ENCODE data around the gene CDH4.

- no peak for TF ChIP-seq CTCF (conservative IDR thresholded peaks at IDR 0.05; ENCODE audit: low read depth, low read length)
- TF ChIP-seq, protein P1, sequence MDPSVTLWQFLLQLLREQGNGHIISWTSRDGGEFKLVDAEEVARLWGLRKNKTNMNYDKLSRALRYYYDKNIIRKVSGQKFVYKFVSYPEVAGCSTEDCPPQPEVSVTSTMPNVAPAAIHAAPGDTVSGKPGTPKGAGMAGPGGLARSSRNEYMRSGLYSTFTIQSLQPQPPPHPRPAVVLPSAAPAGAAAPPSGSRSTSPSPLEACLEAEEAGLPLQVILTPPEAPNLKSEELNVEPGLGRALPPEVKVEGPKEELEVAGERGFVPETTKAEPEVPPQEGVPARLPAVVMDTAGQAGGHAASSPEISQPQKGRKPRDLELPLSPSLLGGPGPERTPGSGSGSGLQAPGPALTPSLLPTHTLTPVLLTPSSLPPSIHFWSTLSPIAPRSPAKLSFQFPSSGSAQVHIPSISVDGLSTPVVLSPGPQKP (IDR thresholded peaks at IDR 0.05; ENCODE audit: borderline replicate concordance, low read depth, low read length): no peak
- TF ChIP-seq RAD21 (IDR thresholded peaks at IDR 0.05; ENCODE audit: low read length): no peak
- TF ChIP-seq CEBPB (IDR thresholded peaks at IDR 0.05; ENCODE audit: low read depth, low read length): no peak
- TF ChIP-seq POLR2A (IDR thresholded peaks at IDR 0.05; ENCODE audit: low read depth, low read length): no peak
- TF ChIP-seq NFE2L2 (IDR thresholded peaks at IDR 0.05; ENCODE audit: low read depth, low read length): no peak
- TF ChIP-seq MXI1 (IDR thresholded peaks at IDR 0.05; ENCODE audit: borderline replicate concordance, low read depth, low read length): no peak
- TF ChIP-seq SMC3 (IDR thresholded peaks at IDR 0.05; ENCODE audit: low read depth, low read length): no peak
- TF ChIP-seq, protein P2, sequence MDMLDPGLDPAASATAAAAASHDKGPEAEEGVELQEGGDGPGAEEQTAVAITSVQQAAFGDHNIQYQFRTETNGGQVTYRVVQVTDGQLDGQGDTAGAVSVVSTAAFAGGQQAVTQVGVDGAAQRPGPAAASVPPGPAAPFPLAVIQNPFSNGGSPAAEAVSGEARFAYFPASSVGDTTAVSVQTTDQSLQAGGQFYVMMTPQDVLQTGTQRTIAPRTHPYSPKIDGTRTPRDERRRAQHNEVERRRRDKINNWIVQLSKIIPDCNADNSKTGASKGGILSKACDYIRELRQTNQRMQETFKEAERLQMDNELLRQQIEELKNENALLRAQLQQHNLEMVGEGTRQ (IDR thresholded peaks at IDR 0.05; ENCODE audit: low read depth, low read length): no peak
- TF ChIP-seq RFX5 (IDR thresholded peaks at IDR 0.05; ENCODE audit: low read depth, low read length): no peak
Observed at GRCh38 chr20:61293951-61294350, 41.9 kb downstream of the CDH4 start.

Data from IMR-90 (cell line).